Measurements from ENCODE around the gene DMC1. TPM values are rescaled to one million over a fixed set of nuclear protein-coding genes. Genes with fewer than 3 reads are reported as not detected.

DMC1 gene
- total and polyA plus RNA-seq, 2 donors (not counting 3 experiments of a cell fraction or from before 2014, with no cell fraction given), result 0.22 to 0.91 TPM

- H3K4me2 ChIP-seq (ENCODE audit: insufficient read depth, low read length), result no peak overlapping the region
- ChIA-PET POLR2A (interaction anchor here (0.8 kb wide), 1 partner anchor 31 kb away, joined by 4 read pairs; no protein-coding TSS in a partner anchor), CTCF (interaction anchor here (0.9 to 2.3 kb wide), 5 partner anchors 12 to 72 kb away, joined by 3 to 12 read pairs (median 3); no protein-coding TSS in a partner anchor)
- no peak overlapping the region for H3K4me3 ChIP-seq (replicated peaks in 1 of 3; ENCODE audit: insufficient read depth in 1 of 3, low read depth in 1 of 3, low read length in 3 of 3)
- intact Hi-C loops (cut with micrococcal nuclease) (no loop called here), dilution Hi-C loops (cut with MboI; ENCODE audit: extremely low pct_ligation_motif_present, low sequenced_read_pairs) (no loop called here)
- BruUV-seq (replicated peaks), result no TSS peak
- no peaks in the 10 kb centered on the region for H3K79me2 ChIP-seq (ENCODE audit: control insufficient read depth, insufficient read depth, low read length)
- no peaks in the 10 kb centered on the region for H3K9me1 ChIP-seq (replicated peaks; ENCODE audit: control insufficient read depth, extremely low read depth, insufficient read depth, low read length)
- DNase-seq (ENCODE audit: low read depth, low spot score) (no peak), FAIRE-seq (no peak)
- H4K20me1 ChIP-seq (replicated peaks; ENCODE audit: control insufficient read depth, extremely low read depth, insufficient read depth, low read length), result no peaks in the 10 kb centered on the region
- no peak overlapping the region for H3K9ac ChIP-seq (replicated peaks; ENCODE audit: extremely low read depth, insufficient read depth, low read length)
- H2AFZ ChIP-seq (ENCODE audit: low read depth, low read length), result no peak overlapping the region
- no peaks in the 10 kb centered on the region for H3K4me1 ChIP-seq (ENCODE audit: control insufficient read depth, extremely low read depth, insufficient read depth, low read length)
- H3K27ac ChIP-seq (ENCODE audit: insufficient read depth, low read depth, low read length), result no peak overlapping the region
- peaks cover 0 to 2% of the 10 kb centered on the region in 2 experiments for H3K27me3 ChIP-seq (ENCODE audit: control insufficient read depth in 2 of 2, insufficient read depth in 2 of 2, low read length in 2 of 2)
- TF ChIP-seq POLR2AphosphoS5 (IDR thresholded peaks at IDR 0.05; ENCODE audit: insufficient read depth, low read depth, low read length) (no peak), EZH2 (IDR thresholded peaks at IDR 0.05; ENCODE audit: borderline replicate concordance, low read depth, low read length, severe bottlenecking) (no peak), CTCF (IDR thresholded peaks at IDR 0.05; ENCODE audit: extremely low read depth in 1 of 2, insufficient read depth in 1 of 2, low read depth in 1 of 2, low read length in 2 of 2) (no peak), POLR2A (IDR thresholded peaks at IDR 0.05; ENCODE audit: low read depth, low read length) (no peak), MYC (IDR thresholded peaks at IDR 0.05; ENCODE audit: low read depth, low read length) (no peak), FOS (IDR thresholded peaks at IDR 0.05; ENCODE audit: borderline replicate concordance, insufficient read depth, low read length) (no peak), JUN (IDR thresholded peaks at IDR 0.05; ENCODE audit: borderline replicate concordance, insufficient read depth, insufficient read length, low read depth) (no peak), MAX (IDR thresholded peaks at IDR 0.05; ENCODE audit: insufficient read depth, insufficient read length) (no peak), GATA2 (IDR thresholded peaks at IDR 0.05; ENCODE audit: insufficient read depth, insufficient read length, low read depth, low read length) (no peak)
- H3K36me3 ChIP-seq (ENCODE audit: control insufficient read depth in 2 of 2, extremely low read depth in 1 of 2, insufficient read depth in 2 of 2, low read length in 2 of 2), result no peaks in the 10 kb centered on the region
- H3K9me3 ChIP-seq (replicated peaks; ENCODE audit: control insufficient read depth, insufficient read depth, low read length), result no peaks in the 10 kb centered on the region
Observed at GRCh38 chr22:38523029-38523428, 47.0 kb downstream of the DMC1 start.

All from endothelial cell of umbilical vein (primary cell).